GM19324 (cell line): Measurements from ENCODE around the gene OVOL3.

Experiments
- ATAC-seq: cut with Tn5 transposase; IDR thresholded peaks from one replicate; pipeline ENCODE4 v1.9.1; 2021; ENCODE audit warnings: mild to moderate bottlenecking, moderate library complexity; ENCODE audit not compliant: unreplicated experiment, low FRiP score

The OVOL3 gene

GRCh38 chr19:36152352-36153091 lies 41.6 kb downstream of the OVOL3 start, which contains the start of gene COX7A1:
TSS of gene COX7A1 (minus strand) at chr19:36152447. CDS start at chr19:36152407, 40 bp downstream.
- ATAC-seq = no peak

GRCh38 chr19:36153126-36153525 lies 42.2 kb downstream of the OVOL3 start:
- ATAC-seq = no peak

GRCh38 chr19:36160821-36161596 lies 50.1 kb downstream of the OVOL3 start:
- ATAC-seq = no peak
